NB4 (cell line): ENCODE measurements around the gene RGS4.

Experiments used
- CTCF ChIP-seq: IDR thresholded peaks from one replicate; pipeline ENCODE4 v1.5.1; 2012; ENCODE audit warnings: low read depth, low read length
- POLR2A ChIP-seq: IDR thresholded peaks from 2 replicates; pipeline ENCODE4 v1.6.1; 2011; ENCODE audit warnings: mild to moderate bottlenecking; ENCODE audit not compliant: insufficient read length; ENCODE audit errors: extremely low read depth

DNA sequence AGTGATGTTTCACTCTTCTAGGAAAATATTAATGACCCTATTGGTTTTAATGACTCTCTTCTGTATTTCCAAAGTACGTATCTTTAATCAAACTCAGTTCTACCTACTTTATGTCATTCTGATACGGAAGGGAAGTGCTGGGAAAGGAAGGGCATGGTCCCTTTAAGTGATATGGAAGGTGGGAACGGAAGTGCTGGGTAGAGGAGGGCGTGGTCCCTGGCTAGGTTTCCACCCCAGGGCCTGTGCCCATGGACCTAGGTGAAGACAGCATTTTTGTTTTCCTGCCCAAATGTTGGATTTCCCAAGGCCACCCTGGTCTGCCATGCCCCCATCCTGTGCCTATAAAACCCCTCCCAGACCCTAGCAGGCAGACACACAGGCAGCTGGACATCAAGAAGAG is 24.0 kb downstream of the RGS4 start:
- TF ChIP-seq CTCF (no peak), POLR2A (no peak)
